ENCODE data around the gene UNC5CL.

GRCh38 chr6:40977695-40978094 lies 61.3 kb downstream of the UNC5CL start:
- TF ChIP-seq CTCF (conservative IDR thresholded peaks at IDR 0.05 in 1 of 2, IDR thresholded peaks at IDR 0.05 in 1 of 2; ENCODE audit: low read depth in 1 of 2, low read length in 2 of 2) (no peak), EZH2 (IDR thresholded peaks at IDR 0.05; ENCODE audit: low read length, missing control alignments) (no peak)

All from fibroblast of lung (primary cell).